ENCODE results near the gene TMEM63A. TPM values are rescaled to one million over a fixed set of nuclear protein-coding genes. Genes with fewer than 3 reads are reported as not detected.

The TMEM63A gene
- total and polyA plus RNA-seq, 2 of the 13 experiments (the other 11 are each of a cell fraction or from before 2014, with no cell fraction given): 23.9 to 53.3 TPM

DNA sequence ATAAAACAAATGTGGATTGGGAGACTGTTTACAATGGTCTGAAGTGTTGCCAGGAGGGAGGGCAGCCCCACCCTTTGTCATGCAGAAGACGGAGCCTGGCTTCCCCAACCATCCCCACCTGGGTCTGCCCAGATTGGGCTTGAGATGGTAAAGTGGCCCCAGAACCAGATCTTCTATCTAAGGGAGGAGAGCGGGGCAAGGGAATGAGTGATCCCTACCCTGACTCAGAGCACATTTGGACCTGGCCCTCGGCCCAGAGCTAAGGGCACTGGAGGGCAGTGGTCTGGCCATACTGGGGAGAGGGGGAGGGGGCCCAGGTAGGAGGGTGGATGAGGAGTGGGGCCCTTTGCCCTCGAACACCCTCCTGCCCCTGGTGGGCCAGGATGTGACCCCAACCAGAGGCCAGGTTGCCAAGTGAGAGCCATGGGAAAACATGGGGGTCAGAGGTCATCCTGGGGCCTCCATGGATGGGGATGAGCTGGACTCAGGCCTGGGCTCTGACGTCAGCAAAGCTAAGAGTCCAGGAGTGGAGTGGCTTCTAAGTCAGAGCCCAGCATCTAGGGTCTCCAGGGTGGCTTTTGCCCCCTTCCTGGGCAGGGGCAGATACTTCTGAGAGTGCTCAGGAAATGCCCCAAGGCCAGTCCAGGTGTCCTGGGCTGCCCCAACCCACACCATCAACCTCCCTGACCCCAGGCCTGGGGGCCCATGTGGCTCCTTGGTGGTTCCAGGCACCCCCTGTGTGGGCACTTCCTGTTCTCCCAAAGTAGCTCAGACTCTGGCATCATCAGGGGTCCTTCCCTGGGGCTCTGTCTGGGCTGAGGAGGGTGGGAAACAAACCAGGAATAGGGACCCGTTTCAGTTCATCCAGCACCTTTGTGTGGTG lies 8.4 kb upstream of the TMEM63A start (continued):
- TF ChIP-seq, protein P1, sequence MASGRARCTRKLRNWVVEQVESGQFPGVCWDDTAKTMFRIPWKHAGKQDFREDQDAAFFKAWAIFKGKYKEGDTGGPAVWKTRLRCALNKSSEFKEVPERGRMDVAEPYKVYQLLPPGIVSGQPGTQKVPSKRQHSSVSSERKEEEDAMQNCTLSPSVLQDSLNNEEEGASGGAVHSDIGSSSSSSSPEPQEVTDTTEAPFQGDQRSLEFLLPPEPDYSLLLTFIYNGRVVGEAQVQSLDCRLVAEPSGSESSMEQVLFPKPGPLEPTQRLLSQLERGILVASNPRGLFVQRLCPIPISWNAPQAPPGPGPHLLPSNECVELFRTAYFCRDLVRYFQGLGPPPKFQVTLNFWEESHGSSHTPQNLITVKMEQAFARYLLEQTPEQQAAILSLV (CRISPR knock-in tag; IDR thresholded peaks at IDR 0.05; ENCODE audit: borderline replicate concordance): no peak
- TF ChIP-seq ZSCAN30 (CRISPR knock-in tag; IDR thresholded peaks at IDR 0.05): no peak
- TF ChIP-seq, protein P2, sequence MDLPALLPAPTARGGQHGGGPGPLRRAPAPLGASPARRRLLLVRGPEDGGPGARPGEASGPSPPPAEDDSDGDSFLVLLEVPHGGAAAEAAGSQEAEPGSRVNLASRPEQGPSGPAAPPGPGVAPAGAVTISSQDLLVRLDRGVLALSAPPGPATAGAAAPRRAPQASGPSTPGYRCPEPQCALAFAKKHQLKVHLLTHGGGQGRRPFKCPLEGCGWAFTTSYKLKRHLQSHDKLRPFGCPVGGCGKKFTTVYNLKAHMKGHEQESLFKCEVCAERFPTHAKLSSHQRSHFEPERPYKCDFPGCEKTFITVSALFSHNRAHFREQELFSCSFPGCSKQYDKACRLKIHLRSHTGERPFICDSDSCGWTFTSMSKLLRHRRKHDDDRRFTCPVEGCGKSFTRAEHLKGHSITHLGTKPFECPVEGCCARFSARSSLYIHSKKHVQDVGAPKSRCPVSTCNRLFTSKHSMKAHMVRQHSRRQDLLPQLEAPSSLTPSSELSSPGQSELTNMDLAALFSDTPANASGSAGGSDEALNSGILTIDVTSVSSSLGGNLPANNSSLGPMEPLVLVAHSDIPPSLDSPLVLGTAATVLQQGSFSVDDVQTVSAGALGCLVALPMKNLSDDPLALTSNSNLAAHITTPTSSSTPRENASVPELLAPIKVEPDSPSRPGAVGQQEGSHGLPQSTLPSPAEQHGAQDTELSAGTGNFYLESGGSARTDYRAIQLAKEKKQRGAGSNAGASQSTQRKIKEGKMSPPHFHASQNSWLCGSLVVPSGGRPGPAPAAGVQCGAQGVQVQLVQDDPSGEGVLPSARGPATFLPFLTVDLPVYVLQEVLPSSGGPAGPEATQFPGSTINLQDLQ (CRISPR knock-in tag; IDR thresholded peaks at IDR 0.05): no peak
- no peak for TF ChIP-seq HIVEP1 (CRISPR knock-in tag; IDR thresholded peaks at IDR 0.05)
- TF ChIP-seq ZNF383 (CRISPR knock-in tag; IDR thresholded peaks at IDR 0.05; ENCODE audit: borderline replicate concordance): no peak
- no peak for TF ChIP-seq ZNF841 (CRISPR knock-in tag; IDR thresholded peaks at IDR 0.05; ENCODE audit: borderline replicate concordance)
- TF ChIP-seq RNF2 (conservative IDR thresholded peaks at IDR 0.05; ENCODE audit: low read depth): no peak
- TF ChIP-seq ZNF496 (CRISPR knock-in tag; IDR thresholded peaks at IDR 0.05; ENCODE audit: insufficient replicate concordance): no peak
- TF ChIP-seq ZNF34 (CRISPR knock-in tag; IDR thresholded peaks at IDR 0.05; ENCODE audit: borderline replicate concordance): no peak
- no peak for TF ChIP-seq ATM (IDR thresholded peaks at IDR 0.05; ENCODE audit: borderline replicate concordance)
- TF ChIP-seq FOXJ3 (CRISPR knock-in tag; IDR thresholded peaks at IDR 0.05; ENCODE audit: borderline replicate concordance): no peak
- TF ChIP-seq, protein P3, sequence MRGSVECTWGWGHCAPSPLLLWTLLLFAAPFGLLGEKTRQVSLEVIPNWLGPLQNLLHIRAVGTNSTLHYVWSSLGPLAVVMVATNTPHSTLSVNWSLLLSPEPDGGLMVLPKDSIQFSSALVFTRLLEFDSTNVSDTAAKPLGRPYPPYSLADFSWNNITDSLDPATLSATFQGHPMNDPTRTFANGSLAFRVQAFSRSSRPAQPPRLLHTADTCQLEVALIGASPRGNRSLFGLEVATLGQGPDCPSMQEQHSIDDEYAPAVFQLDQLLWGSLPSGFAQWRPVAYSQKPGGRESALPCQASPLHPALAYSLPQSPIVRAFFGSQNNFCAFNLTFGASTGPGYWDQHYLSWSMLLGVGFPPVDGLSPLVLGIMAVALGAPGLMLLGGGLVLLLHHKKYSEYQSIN (CRISPR knock-in tag; IDR thresholded peaks at IDR 0.05; ENCODE audit: borderline replicate concordance): no peak
- TF ChIP-seq, protein P4, sequence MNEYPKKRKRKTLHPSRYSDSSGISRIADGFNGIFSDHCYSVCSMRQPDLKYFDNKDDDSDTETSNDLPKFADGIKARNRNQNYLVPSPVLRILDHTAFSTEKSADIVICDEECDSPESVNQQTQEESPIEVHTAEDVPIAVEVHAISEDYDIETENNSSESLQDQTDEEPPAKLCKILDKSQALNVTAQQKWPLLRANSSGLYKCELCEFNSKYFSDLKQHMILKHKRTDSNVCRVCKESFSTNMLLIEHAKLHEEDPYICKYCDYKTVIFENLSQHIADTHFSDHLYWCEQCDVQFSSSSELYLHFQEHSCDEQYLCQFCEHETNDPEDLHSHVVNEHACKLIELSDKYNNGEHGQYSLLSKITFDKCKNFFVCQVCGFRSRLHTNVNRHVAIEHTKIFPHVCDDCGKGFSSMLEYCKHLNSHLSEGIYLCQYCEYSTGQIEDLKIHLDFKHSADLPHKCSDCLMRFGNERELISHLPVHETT (CRISPR knock-in tag; conservative IDR thresholded peaks at IDR 0.05): no peak
- no peak for TF ChIP-seq SMYD3 (CRISPR knock-in tag; IDR thresholded peaks at IDR 0.05)
- no peak for TF ChIP-seq RAD51 (IDR thresholded peaks at IDR 0.05; ENCODE audit: borderline replicate concordance)
- TF ChIP-seq ZC3H13 (CRISPR knock-in tag; IDR thresholded peaks at IDR 0.05): no peak
- no peak for TF ChIP-seq ZNF33B (CRISPR knock-in tag; IDR thresholded peaks at IDR 0.05)
- peak; percentile 52; the same call in 1 of the 2 replicates for TF ChIP-seq ZNF746 (CRISPR knock-in tag; IDR thresholded peaks at IDR 0.05)
- TF ChIP-seq, protein P5, sequence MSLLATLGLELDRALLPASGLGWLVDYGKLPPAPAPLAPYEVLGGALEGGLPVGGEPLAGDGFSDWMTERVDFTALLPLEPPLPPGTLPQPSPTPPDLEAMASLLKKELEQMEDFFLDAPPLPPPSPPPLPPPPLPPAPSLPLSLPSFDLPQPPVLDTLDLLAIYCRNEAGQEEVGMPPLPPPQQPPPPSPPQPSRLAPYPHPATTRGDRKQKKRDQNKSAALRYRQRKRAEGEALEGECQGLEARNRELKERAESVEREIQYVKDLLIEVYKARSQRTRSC (CRISPR knock-in tag; IDR thresholded peaks at IDR 0.05; ENCODE audit: low read depth): no peak

Data from HepG2 (cell line).